ENCODE results near the gene B4GALNT4. TPM values are rescaled to one million over a fixed set of nuclear protein-coding genes. Genes with fewer than 3 reads are reported as not detected.
"Not testable (repeated sequence)": the region's sequence is repeated elsewhere in the genome, so short reads cannot be mapped to it uniquely, and the experiment has no call there.

Gene B4GALNT4
- total and polyA plus RNA-seq, 2 donors (not counting 1 experiment from before 2014, with no cell fraction given) = 1.5 to 3.8 TPM

DNA sequence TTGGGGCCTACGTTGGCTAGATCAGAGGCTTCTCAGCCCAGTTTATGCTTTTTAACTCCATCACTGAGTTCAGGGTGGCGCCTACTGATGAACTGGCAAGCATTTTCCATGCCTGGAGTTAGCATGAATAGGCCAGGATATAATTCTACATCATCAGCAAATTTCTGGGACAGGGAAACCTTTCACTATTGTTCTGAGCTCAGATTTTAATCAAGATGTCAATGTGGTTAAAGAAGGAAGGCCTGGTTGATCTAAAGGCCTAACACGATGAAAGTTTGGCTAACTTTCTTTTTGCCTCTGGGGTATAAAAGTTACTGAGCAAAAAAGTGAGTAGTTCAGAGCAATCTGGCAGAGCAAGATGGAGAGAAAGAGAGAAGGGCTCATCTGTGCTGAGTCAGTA lies 27.0 kb upstream of the B4GALNT4 start:
- no peak overlapping the region for H3K9ac ChIP-seq (ENCODE audit: insufficient read depth, low read length)
- H3K27ac ChIP-seq (ENCODE audit: insufficient read depth, low read length) = no peak overlapping the region
- no peak overlapping the region for H3K4me2 ChIP-seq (ENCODE audit: extremely low read depth, insufficient read depth, low read length)
- H2AFZ ChIP-seq (ENCODE audit: low read length) = no peak overlapping the region
- no peaks in the 10 kb centered on the region for H3K9me3 ChIP-seq (ENCODE audit: control insufficient read depth, insufficient read depth, low read depth, low read length)
- H3K4me3 ChIP-seq (replicated peaks in 1 of 4; ENCODE audit: control extremely low read depth in 1 of 4, insufficient read depth in 1 of 4, low read depth in 3 of 4, low read length in 4 of 4) = no peak overlapping the region
- H3K4me1 ChIP-seq (ENCODE audit: control insufficient read depth, extremely low read depth, insufficient read depth, low read length) = no peaks in the 10 kb centered on the region
- no peaks in the 10 kb centered on the region for H3K27me3 ChIP-seq (ENCODE audit: control insufficient read depth, insufficient read depth, low read length)
- H3K79me2 ChIP-seq (ENCODE audit: control insufficient read depth, insufficient read depth, low read length) = no peaks in the 10 kb centered on the region
- H3K36me3 ChIP-seq (ENCODE audit: control insufficient read depth, insufficient read depth, low read length) = no peaks in the 10 kb centered on the region
- TF ChIP-seq EZH2 (IDR thresholded peaks at IDR 0.05; ENCODE audit: low read length, missing control alignments) = no peak
- H4K20me1 ChIP-seq (ENCODE audit: control insufficient read depth, extremely low read depth, insufficient read depth, low read length) = no peaks in the 10 kb centered on the region
- no peak for DNase-seq (ENCODE audit: low read depth in 2 of 2)

DNA sequence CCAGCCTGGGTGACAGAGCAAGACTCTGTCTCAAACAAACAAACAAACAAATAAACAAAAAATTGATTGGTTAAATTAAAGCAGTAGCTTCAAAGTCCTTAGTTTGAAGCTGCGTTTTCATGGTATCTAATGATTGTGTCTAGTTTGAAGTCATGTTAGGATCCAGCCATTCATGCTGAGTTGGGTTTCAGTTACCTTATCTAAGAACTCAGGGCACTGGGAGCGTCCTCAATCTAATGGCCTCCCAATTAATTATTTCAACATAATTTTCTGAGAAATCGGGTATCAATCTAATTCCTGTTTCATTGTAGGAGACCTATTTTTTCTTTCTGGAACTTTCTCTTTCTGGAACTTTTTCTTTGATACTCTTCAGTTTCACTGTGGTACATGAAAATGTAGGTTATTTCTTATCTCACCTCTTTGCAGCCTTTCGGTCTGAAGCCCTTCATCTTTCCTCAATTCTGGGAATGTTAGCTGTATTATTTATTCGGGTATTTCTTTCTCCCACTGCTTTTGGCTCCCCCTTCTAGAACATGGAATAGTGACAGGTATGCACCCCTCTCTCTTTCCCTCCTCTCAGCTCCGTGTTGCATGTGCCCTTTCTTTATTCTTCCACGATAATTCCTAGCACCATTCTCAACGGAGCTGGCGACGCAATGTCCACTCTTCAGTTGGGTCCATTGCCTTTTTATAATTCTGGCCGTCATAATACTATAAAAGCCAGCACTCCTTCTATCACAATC lies 24.3 kb upstream of the B4GALNT4 start:
- H3K36me3 ChIP-seq (ENCODE audit: control insufficient read depth, insufficient read depth, low read length) = no peaks in the 10 kb centered on the region
- H3K79me2 ChIP-seq (ENCODE audit: control insufficient read depth, insufficient read depth, low read length) = no peaks in the 10 kb centered on the region
- H3K9ac ChIP-seq (ENCODE audit: insufficient read depth, low read length) = no peak overlapping the region
- H4K20me1 ChIP-seq (ENCODE audit: control insufficient read depth, extremely low read depth, insufficient read depth, low read length) = no peaks in the 10 kb centered on the region
- no peaks in the 10 kb centered on the region for H3K27me3 ChIP-seq (ENCODE audit: control insufficient read depth, insufficient read depth, low read length)
- no peak overlapping the region for H3K4me3 ChIP-seq (replicated peaks in 1 of 4; ENCODE audit: control extremely low read depth in 1 of 4, insufficient read depth in 1 of 4, low read depth in 3 of 4, low read length in 4 of 4)
- no peak for TF ChIP-seq EZH2 (IDR thresholded peaks at IDR 0.05; ENCODE audit: low read length, missing control alignments)
- TF ChIP-seq, protein P1, sequence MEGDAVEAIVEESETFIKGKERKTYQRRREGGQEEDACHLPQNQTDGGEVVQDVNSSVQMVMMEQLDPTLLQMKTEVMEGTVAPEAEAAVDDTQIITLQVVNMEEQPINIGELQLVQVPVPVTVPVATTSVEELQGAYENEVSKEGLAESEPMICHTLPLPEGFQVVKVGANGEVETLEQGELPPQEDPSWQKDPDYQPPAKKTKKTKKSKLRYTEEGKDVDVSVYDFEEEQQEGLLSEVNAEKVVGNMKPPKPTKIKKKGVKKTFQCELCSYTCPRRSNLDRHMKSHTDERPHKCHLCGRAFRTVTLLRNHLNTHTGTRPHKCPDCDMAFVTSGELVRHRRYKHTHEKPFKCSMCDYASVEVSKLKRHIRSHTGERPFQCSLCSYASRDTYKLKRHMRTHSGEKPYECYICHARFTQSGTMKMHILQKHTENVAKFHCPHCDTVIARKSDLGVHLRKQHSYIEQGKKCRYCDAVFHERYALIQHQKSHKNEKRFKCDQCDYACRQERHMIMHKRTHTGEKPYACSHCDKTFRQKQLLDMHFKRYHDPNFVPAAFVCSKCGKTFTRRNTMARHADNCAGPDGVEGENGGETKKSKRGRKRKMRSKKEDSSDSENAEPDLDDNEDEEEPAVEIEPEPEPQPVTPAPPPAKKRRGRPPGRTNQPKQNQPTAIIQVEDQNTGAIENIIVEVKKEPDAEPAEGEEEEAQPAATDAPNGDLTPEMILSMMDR (conservative IDR thresholded peaks at IDR 0.05 in 1 of 2, IDR thresholded peaks at IDR 0.05 in 1 of 2; ENCODE audit: low read depth in 1 of 2, low read length in 2 of 2) = no peak
- no peak overlapping the region for H3K4me2 ChIP-seq (ENCODE audit: extremely low read depth, insufficient read depth, low read length)
- H3K9me3 ChIP-seq (ENCODE audit: control insufficient read depth, insufficient read depth, low read depth, low read length) = no peaks in the 10 kb centered on the region
- H3K27ac ChIP-seq (ENCODE audit: insufficient read depth, low read length) = no peak overlapping the region
- DNase-seq (ENCODE audit: low read depth in 2 of 2) = no peak
- H2AFZ ChIP-seq (ENCODE audit: low read length) = no peak overlapping the region
- no peaks in the 10 kb centered on the region for H3K4me1 ChIP-seq (ENCODE audit: control insufficient read depth, extremely low read depth, insufficient read depth, low read length)

DNA sequence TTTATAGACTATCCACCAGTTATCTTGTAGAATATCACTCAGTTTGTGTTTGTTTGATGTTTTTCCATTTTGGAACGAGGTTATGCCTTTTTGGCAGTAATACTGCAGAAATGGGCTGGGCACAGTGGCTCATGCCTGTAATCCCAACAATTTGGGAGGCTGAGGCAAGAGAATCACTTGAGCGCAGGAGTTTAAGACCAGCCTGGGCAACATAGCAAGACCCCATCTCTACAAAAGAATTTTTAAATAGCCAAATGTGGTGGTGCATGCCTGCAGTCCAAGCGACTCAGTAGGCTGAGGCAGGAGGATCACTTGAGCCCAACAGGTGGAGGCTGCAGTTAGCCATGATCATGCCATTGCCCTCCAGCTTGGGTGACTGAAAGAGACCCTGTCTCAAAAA lies 22.8 kb upstream of the B4GALNT4 start:
- H3K4me2 ChIP-seq (ENCODE audit: extremely low read depth, insufficient read depth, low read length) = no peak overlapping the region
- TF ChIP-seq, protein P1 (conservative IDR thresholded peaks at IDR 0.05 in 1 of 2, IDR thresholded peaks at IDR 0.05 in 1 of 2; ENCODE audit: low read depth in 1 of 2, low read length in 2 of 2) = no peak
- TF ChIP-seq EZH2 (IDR thresholded peaks at IDR 0.05; ENCODE audit: low read length, missing control alignments) = no peak
- no peak for DNase-seq (ENCODE audit: low read depth in 2 of 2)

DNA sequence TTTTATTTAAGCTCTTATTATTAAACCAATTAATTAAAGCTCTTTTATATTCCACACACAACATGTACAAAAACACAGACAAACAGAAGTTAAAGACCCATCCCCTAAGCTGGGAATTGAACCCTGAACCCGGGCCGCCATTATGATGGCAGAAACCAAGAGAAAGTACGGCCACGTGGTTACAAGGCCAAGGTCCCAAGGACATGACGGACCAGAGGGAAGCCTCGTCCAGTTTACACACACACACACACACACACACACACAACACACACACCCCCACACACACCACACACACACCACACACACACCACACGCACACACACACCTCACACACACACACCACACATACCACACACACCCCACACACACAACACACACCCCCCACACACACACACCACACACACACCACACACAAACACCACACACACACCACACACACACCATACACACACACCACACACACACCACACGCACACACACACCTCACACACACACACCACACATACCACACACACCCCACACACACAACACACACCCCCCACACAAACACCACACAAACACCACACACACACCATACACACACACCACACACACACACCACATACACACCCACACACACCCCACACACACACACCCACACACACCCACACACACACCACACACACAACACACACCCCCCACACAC lies 19.9 kb upstream of the B4GALNT4 start:
- H2AFZ ChIP-seq (ENCODE audit: low read length); H3K27me3 ChIP-seq (ENCODE audit: control insufficient read depth, insufficient read depth, low read length); H3K4me2 ChIP-seq (ENCODE audit: extremely low read depth, insufficient read depth, low read length): not testable (repeated sequence)

More for the DNA sequence above, 22.8 kb upstream of the B4GALNT4 start:
- H3K9me3 ChIP-seq (ENCODE audit: control insufficient read depth, insufficient read depth, low read depth, low read length) = no peaks in the 10 kb centered on the region
- H3K4me3 ChIP-seq (replicated peaks in 1 of 4; ENCODE audit: control extremely low read depth in 1 of 4, insufficient read depth in 1 of 4, low read depth in 3 of 4, low read length in 4 of 4) = no peak overlapping the region
- no peaks in the 10 kb centered on the region for H3K4me1 ChIP-seq (ENCODE audit: control insufficient read depth, extremely low read depth, insufficient read depth, low read length)
- no peak overlapping the region for H3K27ac ChIP-seq (ENCODE audit: insufficient read depth, low read length)
- no peaks in the 10 kb centered on the region for H3K27me3 ChIP-seq (ENCODE audit: control insufficient read depth, insufficient read depth, low read length)
- H3K9ac ChIP-seq (ENCODE audit: insufficient read depth, low read length) = no peak overlapping the region
- H2AFZ ChIP-seq (ENCODE audit: low read length) = no peak overlapping the region
- no peaks in the 10 kb centered on the region for H3K79me2 ChIP-seq (ENCODE audit: control insufficient read depth, insufficient read depth, low read length)
- H4K20me1 ChIP-seq (ENCODE audit: control insufficient read depth, extremely low read depth, insufficient read depth, low read length) = no peaks in the 10 kb centered on the region
- H3K36me3 ChIP-seq (ENCODE audit: control insufficient read depth, insufficient read depth, low read length) = no peaks in the 10 kb centered on the region

DNA sequence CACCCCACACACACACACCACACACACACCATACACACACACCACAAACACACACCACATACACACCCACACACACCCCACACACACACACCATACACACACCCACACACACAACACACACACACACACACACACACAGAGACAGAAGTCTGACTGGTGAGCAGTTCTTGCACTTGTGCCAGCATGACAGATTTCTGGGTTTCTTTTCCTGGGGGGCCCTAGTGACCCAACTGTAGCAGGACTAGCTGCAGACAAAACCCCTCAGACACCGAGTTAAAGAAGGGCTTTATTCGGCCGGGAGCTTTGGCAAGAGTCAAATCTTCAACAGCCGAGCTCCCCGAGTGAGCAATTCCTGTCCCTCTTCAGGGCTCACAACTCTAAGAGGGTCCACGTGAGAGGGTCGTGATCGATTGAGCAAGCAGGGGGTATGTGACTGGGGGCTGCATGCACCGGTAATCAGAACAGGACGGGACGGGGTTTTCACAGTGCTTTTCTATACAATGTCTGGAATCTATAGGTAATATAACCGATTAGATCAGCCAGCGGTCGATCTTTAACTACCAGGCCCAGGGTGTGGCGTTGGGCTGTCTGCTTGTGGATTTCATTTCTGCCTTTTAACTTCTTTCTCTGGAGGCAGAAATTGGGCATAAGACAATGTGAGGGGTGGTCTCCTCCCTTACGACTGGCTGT lies 19.1 kb upstream of the B4GALNT4 start:
- H3K4me1 ChIP-seq (ENCODE audit: control insufficient read depth, extremely low read depth, insufficient read depth, low read length); H3K9ac ChIP-seq (ENCODE audit: insufficient read depth, low read length); H3K27ac ChIP-seq (ENCODE audit: insufficient read depth, low read length); H3K36me3 ChIP-seq (ENCODE audit: control insufficient read depth, insufficient read depth, low read length); H3K27me3 ChIP-seq (ENCODE audit: control insufficient read depth, insufficient read depth, low read length); H4K20me1 ChIP-seq (ENCODE audit: control insufficient read depth, extremely low read depth, insufficient read depth, low read length); DNase-seq (ENCODE audit: low read depth in 2 of 2); H2AFZ ChIP-seq (ENCODE audit: low read length); H3K79me2 ChIP-seq (ENCODE audit: control insufficient read depth, insufficient read depth, low read length); H3K9me3 ChIP-seq (ENCODE audit: control insufficient read depth, insufficient read depth, low read depth, low read length); H3K4me2 ChIP-seq (ENCODE audit: extremely low read depth, insufficient read depth, low read length); H3K4me3 ChIP-seq (replicated peaks in 1 of 4; ENCODE audit: control extremely low read depth in 1 of 4, insufficient read depth in 1 of 4, low read depth in 3 of 4, low read length in 4 of 4): not testable (repeated sequence)

More for the DNA sequence above, 19.9 kb upstream of the B4GALNT4 start:
- H3K4me3 ChIP-seq (replicated peaks in 1 of 4; ENCODE audit: control extremely low read depth in 1 of 4, insufficient read depth in 1 of 4, low read depth in 3 of 4, low read length in 4 of 4); H4K20me1 ChIP-seq (ENCODE audit: control insufficient read depth, extremely low read depth, insufficient read depth, low read length); H3K4me1 ChIP-seq (ENCODE audit: control insufficient read depth, extremely low read depth, insufficient read depth, low read length); H3K9me3 ChIP-seq (ENCODE audit: control insufficient read depth, insufficient read depth, low read depth, low read length); H3K27ac ChIP-seq (ENCODE audit: insufficient read depth, low read length); DNase-seq (ENCODE audit: low read depth in 2 of 2); H3K79me2 ChIP-seq (ENCODE audit: control insufficient read depth, insufficient read depth, low read length); H3K9ac ChIP-seq (ENCODE audit: insufficient read depth, low read length); H3K36me3 ChIP-seq (ENCODE audit: control insufficient read depth, insufficient read depth, low read length): not testable (repeated sequence)
